ENCODE measurements around the gene TUT7. TPM values are rescaled to one million over a fixed set of nuclear protein-coding genes. Genes with fewer than 3 reads are reported as not detected.

TUT7 gene
- total and polyA plus RNA-seq, 10 of the 15 experiments (the other 5 are each of a cell fraction or from before 2014, with no cell fraction given), result 10.0 to 49.8 (median 30.4) TPM

- TF ChIP-seq, protein P1, sequence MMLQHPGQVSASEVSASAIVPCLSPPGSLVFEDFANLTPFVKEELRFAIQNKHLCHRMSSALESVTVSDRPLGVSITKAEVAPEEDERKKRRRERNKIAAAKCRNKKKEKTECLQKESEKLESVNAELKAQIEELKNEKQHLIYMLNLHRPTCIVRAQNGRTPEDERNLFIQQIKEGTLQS (IDR thresholded peaks at IDR 0.05; ENCODE audit: borderline replicate concordance, extremely low read depth, low read depth, low read length), result no peak
Measured at GRCh38 chr9:86242071-86242470, 112.1 kb downstream of the TUT7 start (continued).

GRCh38 chr9:86241216-86241615 is 113.0 kb downstream of the TUT7 start:
- ATAC-seq, result no peak
- no peak overlapping the region for H3K9ac ChIP-seq (ENCODE audit: control insufficient read depth, insufficient read depth, low read length)
- ChIA-PET RAD21 (ENCODE audit: unreplicated experiment) (interaction anchor here (1.1 to 2.3 kb wide), 2 partner anchors 39 to 228 kb away, joined by 3 to 6 read pairs; no protein-coding TSS in a partner anchor), CTCF (interaction anchor here (3.4 kb wide), 1 partner anchor 39 kb away, joined by 24 read pairs; no protein-coding TSS in a partner anchor), POLR2A (no interaction called here), SMC1A (ENCODE audit: uncharacterized antibody, unreplicated experiment) (interaction anchor here (1.0 to 1.1 kb wide), 2 partner anchors 39 kb away, joined by 5 read pairs; no protein-coding TSS in a partner anchor)
- no TSS peak for BruUV-seq (replicated peaks)
- intact Hi-C loops (cut with micrococcal nuclease; ENCODE audit: unreplicated experiment) (loop anchor here (10.0 kb wide), 1 partner anchor 206 kb away; no protein-coding TSS in a partner anchor), in situ Hi-C loops (cut with MboI) (no loop called here)
- no peaks in the 10 kb centered on the region for H3K36me3 ChIP-seq (ENCODE audit: control insufficient read depth in 2 of 2, insufficient read depth in 2 of 2, low read length in 1 of 2)
- no peak overlapping the region for H3K27ac ChIP-seq (ENCODE audit: control insufficient read depth, insufficient read depth)
- no peaks in the 10 kb centered on the region for H3K27me3 ChIP-seq (replicated peaks in 1 of 2; ENCODE audit: control insufficient read depth in 2 of 2, insufficient read depth in 2 of 2, low read length in 1 of 2)
- H3K4me2 ChIP-seq (ENCODE audit: control insufficient read depth, insufficient read depth), result no peak overlapping the region
- FAIRE-seq, result no peak
- H3K79me2 ChIP-seq (ENCODE audit: control insufficient read depth, insufficient read depth, low read length), result no peaks in the 10 kb centered on the region
- H3K9me3 ChIP-seq (replicated peaks; ENCODE audit: control insufficient read depth, insufficient read depth, low read length), result no peaks in the 10 kb centered on the region
- no peak overlapping the region for H2AFZ ChIP-seq (ENCODE audit: control insufficient read depth, low read depth, low read length)
- no peaks in the 10 kb centered on the region for H3K4me1 ChIP-seq (ENCODE audit: control insufficient read depth, insufficient read depth, low read length)
- no peak for TF ChIP-seq NRF1 (conservative IDR thresholded peaks at IDR 0.05; ENCODE audit: low read depth, low read length)
- TF ChIP-seq MYB (IDR thresholded peaks at IDR 0.05; ENCODE audit: borderline replicate concordance, low read depth, low read length), result no peak
- TF ChIP-seq BACH1 (IDR thresholded peaks at IDR 0.05; ENCODE audit: borderline replicate concordance), result no peak
- no peak for TF ChIP-seq NR2F1 (conservative IDR thresholded peaks at IDR 0.05)
- TF ChIP-seq USF2 (IDR thresholded peaks at IDR 0.05; ENCODE audit: borderline replicate concordance, low read depth, low read length), result no peak
- no peak for TF ChIP-seq PML (IDR thresholded peaks at IDR 0.05; ENCODE audit: low read length)
- no peak for TF ChIP-seq GABPA (IDR thresholded peaks at IDR 0.05; ENCODE audit: low read depth)
- no peak for TF ChIP-seq JUNB (IDR thresholded peaks at IDR 0.05)
- DNase-seq (ENCODE audit: low read depth, low spot score), result no peak
- no peaks in the 10 kb centered on the region for H4K20me1 ChIP-seq (ENCODE audit: control insufficient read depth, insufficient read depth)
- no peak overlapping the region for H3K4me3 ChIP-seq
- 67% methylated on average over 7 of the region's 7 CpGs for WGBS (ENCODE audit: insufficient coverage, insufficient replicate concordance, low lambda C conversion rate, missing lambda C conversion rate)
